HG02938 (cell line): ENCODE measurements around the gene C3orf38.
A peak's percentile ranks its signal among the peaks of the same experiment; 100 is the strongest.
"Not testable (repeated sequence)": the region's sequence is repeated elsewhere in the genome, so short reads cannot be mapped to it uniquely, and the experiment has no call there.

Source experiments
- ATAC-seq: cut with Tn5 transposase; IDR thresholded peaks from one replicate; pipeline ENCODE4 v1.9.1; 2021; ENCODE audit warnings: mild to moderate bottlenecking, moderate library complexity; ENCODE audit not compliant: unreplicated experiment

C3orf38 gene

GRCh38 chr3:88149509-88150362, at the start of gene C3orf38:
TSS of gene C3orf38 (plus strand) at chr3:88149959. CDS start at chr3:88150053, 94 bp downstream.
- peak; percentile 76 for ATAC-seq

- peak; percentile 92 for ATAC-seq
Measured at GRCh38 chr3:88101142-88101541, 48.6 kb upstream of the C3orf38 start.

- ATAC-seq = no peak
Measured at GRCh38 chr3:88105325-88105724, 44.4 kb upstream of the C3orf38 start.

- no peak for ATAC-seq
Measured at GRCh38 chr3:88112289-88112688, 37.5 kb upstream of the C3orf38 start.

GRCh38 chr3:88113311-88114162, 36.2 kb upstream of the C3orf38 start:
- ATAC-seq = peak; percentile 97

- no peak for ATAC-seq
Measured at GRCh38 chr3:88114878-88115549, 34.7 kb upstream of the C3orf38 start.

GRCh38 chr3:88117683-88118082, 32.1 kb upstream of the C3orf38 start:
- no peak for ATAC-seq

GRCh38 chr3:88118603-88119002, 31.2 kb upstream of the C3orf38 start:
- ATAC-seq = not testable (repeated sequence)

- ATAC-seq = no peak
Measured at GRCh38 chr3:88123526-88123925, 26.2 kb upstream of the C3orf38 start.

GRCh38 chr3:88131695-88132094, 18.1 kb upstream of the C3orf38 start:
- ATAC-seq = no peak

GRCh38 chr3:88132894-88133293, 16.9 kb upstream of the C3orf38 start:
- no peak for ATAC-seq

- no peak for ATAC-seq
Measured at GRCh38 chr3:88133711-88134263, 16.0 kb upstream of the C3orf38 start.

GRCh38 chr3:88137836-88138235, 11.9 kb upstream of the C3orf38 start:
- ATAC-seq = no peak

GRCh38 chr3:88141458-88142083, 8.2 kb upstream of the C3orf38 start:
- ATAC-seq = no peak

GRCh38 chr3:88142094-88142624, 7.6 kb upstream of the C3orf38 start:
- peak; percentile 51 for ATAC-seq

- no peak for ATAC-seq
Measured at GRCh38 chr3:88147261-88147660, 2.5 kb upstream of the C3orf38 start.

- ATAC-seq = no peak
Measured at GRCh38 chr3:88148651-88149050, 1.1 kb upstream of the C3orf38 start.

- ATAC-seq = peak; percentile 14
Measured at GRCh38 chr3:88149101-88149508, 654 bp upstream of the C3orf38 start.

- ATAC-seq = peak; percentile 30
Measured at GRCh38 chr3:88150371-88150770, 612 bp downstream of the C3orf38 start.

- no peak for ATAC-seq
Measured at GRCh38 chr3:88150806-88151205, 1.0 kb downstream of the C3orf38 start.
